OCI-LY1 (cell line): Measurements from ENCODE around the gene DDX24.

Experiments used
- H2AFZ ChIP-seq: fragments of 200-600 bp; sonication (generic), shearing (Covaris generic); 2 replicates; pipeline ENCODE4 v1.6.0; 2014; ENCODE audit warnings: antibody characterized with exemption, mild to moderate bottlenecking, low read length
- H3F3A ChIP-seq: fragments of 200-600 bp; sonication (generic), shearing (Covaris generic); 2 replicates; pipeline ENCODE4 v1.6.0; 2014; ENCODE audit warnings: mild to moderate bottlenecking, antibody characterized with exemption, low read length, moderate library complexity; ENCODE audit not compliant: insufficient read depth
- H3K27ac ChIP-seq: fragments of 200-600 bp; sonication (generic); 2 replicates; pipeline ENCODE4 v1.5.1; 2014; ENCODE audit warnings: low read length, mixed run types, mild to moderate bottlenecking, low read depth; ENCODE audit not compliant: poor library complexity, severe bottlenecking
- H3K27me3 ChIP-seq: fragments of 200-600 bp; sonication (generic); 2 replicates; pipeline ENCODE4 v1.6.0; 2014; ENCODE audit warnings: antibody characterized with exemption, mild to moderate bottlenecking, low read length, moderate library complexity; ENCODE audit not compliant: insufficient read depth
- H3K36me3 ChIP-seq: fragments of 200-600 bp; sonication (generic); 2 replicates; pipeline ENCODE4 v1.6.1; 2014; ENCODE audit warnings: mild to moderate bottlenecking, antibody characterized with exemption, low read length, moderate library complexity, mixed read lengths; ENCODE audit not compliant: insufficient read depth
- H3K4me1 ChIP-seq: fragments of 200-600 bp; sonication (generic); 2 replicates; pipeline ENCODE4 v1.5.1; 2014; ENCODE audit warnings: mild to moderate bottlenecking, low read length, moderate library complexity; ENCODE audit not compliant: insufficient read depth, severe bottlenecking
- H3K4me2 ChIP-seq: fragments of 200-600 bp; sonication (generic), shearing (Covaris generic); 2 replicates; pipeline ENCODE4 v1.6.1; 2014; ENCODE audit warnings: low read length
- H3K4me3 ChIP-seq: fragments of 200-600 bp; sonication (generic); 2 replicates; pipeline ENCODE4 v1.5.1; 2014; ENCODE audit warnings: low read length, low read depth, mild to moderate bottlenecking, mixed read lengths; ENCODE audit not compliant: poor library complexity, severe bottlenecking
- H3K79me2 ChIP-seq: fragments of 200-600 bp; shearing (Covaris generic); 2 replicates; pipeline ENCODE4 v1.6.1; 2016; ENCODE audit warnings: mixed run types, low read length, mixed read lengths; ENCODE audit not compliant: insufficient read depth
- H3K9ac ChIP-seq: fragments of 200-600 bp; sonication (generic), shearing (Covaris generic); 2 replicates; pipeline ENCODE4 v1.6.1; 2014; ENCODE audit warnings: mild to moderate bottlenecking, low read length, mixed read lengths
- H3K9me2 ChIP-seq: fragments of 200-600 bp; sonication (generic), shearing (Covaris generic); 2 replicates; pipeline ENCODE4 v1.6.1; 2014; ENCODE audit warnings: low read depth, mild to moderate bottlenecking, low read length, mixed read lengths
- H3K9me3 ChIP-seq: fragments of 200-600 bp; shearing (Covaris generic); 2 replicates; pipeline ENCODE4 v1.6.1; 2014; ENCODE audit warnings: low read length, mixed read lengths
- H4K20me1 ChIP-seq: fragments of 200-600 bp; sonication (generic), shearing (Covaris generic); 2 replicates; pipeline ENCODE4 v1.6.0; 2016; ENCODE audit warnings: mild to moderate bottlenecking, low read length; ENCODE audit not compliant: insufficient read depth
- EZH2 ChIP-seq: fragments of 200-600 bp; sonication (generic), shearing (Covaris generic); IDR thresholded peaks from 2 replicates; pipeline ENCODE4 v1.8.0; 2017; ENCODE audit warnings: borderline replicate concordance, mixed run types, mild to moderate bottlenecking, antibody characterized with exemption, low read length, moderate library complexity, mixed read lengths
- TF ChIP-seq, protein P1 (sequence below): fragments of 200-600 bp; sonication (generic), shearing (Covaris generic); IDR thresholded peaks from 2 replicates; pipeline ENCODE4 v1.5.1; 2017; ENCODE audit warnings: mild to moderate bottlenecking, antibody characterized with exemption, low read length, moderate library complexity, mixed read lengths

Gene DDX24

DNA sequence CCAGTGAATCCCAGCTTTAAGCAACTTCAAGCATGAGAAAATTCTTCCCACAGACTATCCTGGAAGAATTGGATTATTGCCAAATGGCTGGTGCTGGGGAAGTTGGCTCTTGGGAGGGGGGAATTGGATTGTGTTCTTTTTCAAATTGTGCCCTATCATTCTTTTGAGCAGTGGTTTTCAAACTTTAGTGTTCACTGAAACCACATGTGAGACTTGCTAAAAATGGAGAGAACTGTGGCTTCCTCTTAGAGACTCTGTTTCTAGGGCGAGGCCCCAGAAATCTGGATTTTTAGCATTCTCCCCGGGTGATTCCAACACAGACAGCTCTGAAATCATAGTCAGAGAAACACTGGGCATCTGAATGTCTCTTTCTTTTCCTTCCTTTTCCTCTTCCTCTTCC is 69.2 kb downstream of the DDX24 start:
- Histone ChIP-seq H3K4me1 (no peaks in the 10 kb centered on the region), H3K79me2 (no peaks in the 10 kb centered on the region), H2AFZ (no peak overlapping the region), H3F3A (no peaks in the 10 kb centered on the region), H3K27me3 (peaks cover 11% of the 10 kb centered on the region), H3K9ac (no peak overlapping the region), H3K27ac (no peak overlapping the region), H3K9me2 (no peaks in the 10 kb centered on the region), H4K20me1 (no peaks in the 10 kb centered on the region), H3K9me3 (no peaks in the 10 kb centered on the region), H3K36me3 (no peaks in the 10 kb centered on the region), H3K4me2 (no peak overlapping the region), H3K4me3 (no peak overlapping the region)
- TF ChIP-seq EZH2: no peak

DNA sequence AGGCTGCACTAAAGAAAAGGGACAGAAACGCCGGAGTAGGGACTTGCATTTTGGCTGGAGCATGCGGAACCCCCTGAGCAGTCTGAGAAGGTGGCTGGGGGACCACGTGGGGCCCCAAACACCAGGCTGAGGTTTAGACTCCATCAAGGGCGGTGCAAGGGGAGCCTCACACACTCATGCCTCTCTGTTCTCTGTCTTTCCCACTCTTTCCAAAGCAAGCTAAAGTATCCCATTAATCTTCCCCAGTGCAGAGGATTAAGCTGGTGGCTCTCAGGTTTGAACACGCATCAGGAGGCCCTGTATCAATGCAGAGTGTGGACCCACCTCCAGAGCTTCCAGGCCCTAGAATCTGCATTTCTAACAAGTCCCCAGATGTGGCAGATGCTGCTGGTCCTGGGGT is 70.4 kb downstream of the DDX24 start:
- Histone ChIP-seq H3F3A (no peaks in the 10 kb centered on the region), H3K9me3 (no peaks in the 10 kb centered on the region), H3K4me3 (no peak overlapping the region), H3K4me2 (no peak overlapping the region), H3K4me1 (no peaks in the 10 kb centered on the region), H4K20me1 (no peaks in the 10 kb centered on the region), H3K9me2 (no peaks in the 10 kb centered on the region), H3K9ac (no peak overlapping the region), H3K27ac (no peak overlapping the region), H3K79me2 (no peaks in the 10 kb centered on the region), H3K27me3 (peaks cover 8% of the 10 kb centered on the region), H2AFZ (no peak overlapping the region), H3K36me3 (no peaks in the 10 kb centered on the region)
- TF ChIP-seq EZH2: no peak
- TF ChIP-seq, protein P1, sequence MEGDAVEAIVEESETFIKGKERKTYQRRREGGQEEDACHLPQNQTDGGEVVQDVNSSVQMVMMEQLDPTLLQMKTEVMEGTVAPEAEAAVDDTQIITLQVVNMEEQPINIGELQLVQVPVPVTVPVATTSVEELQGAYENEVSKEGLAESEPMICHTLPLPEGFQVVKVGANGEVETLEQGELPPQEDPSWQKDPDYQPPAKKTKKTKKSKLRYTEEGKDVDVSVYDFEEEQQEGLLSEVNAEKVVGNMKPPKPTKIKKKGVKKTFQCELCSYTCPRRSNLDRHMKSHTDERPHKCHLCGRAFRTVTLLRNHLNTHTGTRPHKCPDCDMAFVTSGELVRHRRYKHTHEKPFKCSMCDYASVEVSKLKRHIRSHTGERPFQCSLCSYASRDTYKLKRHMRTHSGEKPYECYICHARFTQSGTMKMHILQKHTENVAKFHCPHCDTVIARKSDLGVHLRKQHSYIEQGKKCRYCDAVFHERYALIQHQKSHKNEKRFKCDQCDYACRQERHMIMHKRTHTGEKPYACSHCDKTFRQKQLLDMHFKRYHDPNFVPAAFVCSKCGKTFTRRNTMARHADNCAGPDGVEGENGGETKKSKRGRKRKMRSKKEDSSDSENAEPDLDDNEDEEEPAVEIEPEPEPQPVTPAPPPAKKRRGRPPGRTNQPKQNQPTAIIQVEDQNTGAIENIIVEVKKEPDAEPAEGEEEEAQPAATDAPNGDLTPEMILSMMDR: no peak

DNA sequence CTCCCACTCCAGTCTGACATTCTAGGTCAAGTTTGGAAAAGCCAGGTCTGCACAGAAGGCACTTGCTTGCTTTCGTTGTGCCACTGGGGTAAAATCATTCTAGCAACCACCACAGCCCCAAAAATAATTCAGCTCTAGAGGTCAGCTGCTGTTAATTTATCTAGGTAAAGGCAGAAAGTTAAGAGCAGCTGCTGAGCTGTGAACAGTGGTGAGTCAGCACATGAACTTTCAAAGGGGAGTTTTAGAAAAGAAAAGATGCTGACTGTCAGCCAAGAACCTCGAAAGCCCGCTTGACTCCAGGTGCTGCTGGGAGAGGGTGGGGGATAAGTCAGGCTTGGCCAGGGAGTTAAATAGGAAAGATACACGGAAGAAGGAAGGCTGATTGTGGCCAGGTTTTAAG is 71.2 kb downstream of the DDX24 start:
- Histone ChIP-seq H3K9me3 (no peaks in the 10 kb centered on the region), H2AFZ (no peak overlapping the region), H3K4me1 (peaks cover 3% of the 10 kb centered on the region), H3K4me3 (no peak overlapping the region), H3K27ac (no peak overlapping the region), H3K9ac (no peak overlapping the region), H3K79me2 (no peaks in the 10 kb centered on the region), H4K20me1 (no peaks in the 10 kb centered on the region), H3K27me3 (peaks cover 5% of the 10 kb centered on the region), H3K36me3 (no peaks in the 10 kb centered on the region), H3K4me2 (no peak overlapping the region), H3K9me2 (no peaks in the 10 kb centered on the region), H3F3A (no peaks in the 10 kb centered on the region)
- TF ChIP-seq, protein P1: no peak
- no peak for TF ChIP-seq EZH2

DNA sequence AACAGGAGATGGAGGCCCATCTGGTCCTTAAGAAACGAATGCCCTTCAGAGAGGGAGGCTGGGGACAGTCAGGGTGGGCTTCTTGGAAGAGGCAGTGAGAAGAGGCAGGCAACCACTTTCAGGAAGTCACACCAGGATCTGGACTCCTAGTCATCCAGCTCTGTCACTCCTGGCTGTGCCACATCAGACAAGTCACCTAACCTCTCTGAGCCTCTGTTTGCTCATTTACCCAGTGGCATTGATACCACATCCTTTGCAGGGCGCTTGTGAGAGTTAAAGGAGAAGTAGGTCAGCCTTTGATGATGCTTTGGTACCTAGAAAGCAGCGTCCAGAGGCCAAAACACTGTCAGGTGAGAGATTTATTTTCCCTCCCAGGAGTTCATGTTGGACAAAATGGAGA is 72.8 kb downstream of the DDX24 start:
- Histone ChIP-seq H3K36me3 (no peaks in the 10 kb centered on the region), H3K27me3 (peaks cover under 1% of the 10 kb centered on the region), H3K9ac (no peak overlapping the region), H3K79me2 (no peaks in the 10 kb centered on the region), H2AFZ (no peak overlapping the region), H4K20me1 (no peaks in the 10 kb centered on the region), H3K4me2 (no peak overlapping the region), H3K9me3 (no peaks in the 10 kb centered on the region), H3K9me2 (no peaks in the 10 kb centered on the region), H3K4me1 (peaks cover 3% of the 10 kb centered on the region), H3F3A (no peaks in the 10 kb centered on the region), H3K4me3 (no peak overlapping the region), H3K27ac (no peak overlapping the region)
- TF ChIP-seq, protein P1: no peak
- TF ChIP-seq EZH2: no peak
